Measurements from ENCODE around the gene NINL.
A peak's percentile ranks its signal among the peaks of the same experiment; 100 is the strongest.
"Not testable (repeated sequence)": the region's sequence is repeated elsewhere in the genome, so short reads cannot be mapped to it uniquely, and the experiment has no call there.

The NINL gene

DNA sequence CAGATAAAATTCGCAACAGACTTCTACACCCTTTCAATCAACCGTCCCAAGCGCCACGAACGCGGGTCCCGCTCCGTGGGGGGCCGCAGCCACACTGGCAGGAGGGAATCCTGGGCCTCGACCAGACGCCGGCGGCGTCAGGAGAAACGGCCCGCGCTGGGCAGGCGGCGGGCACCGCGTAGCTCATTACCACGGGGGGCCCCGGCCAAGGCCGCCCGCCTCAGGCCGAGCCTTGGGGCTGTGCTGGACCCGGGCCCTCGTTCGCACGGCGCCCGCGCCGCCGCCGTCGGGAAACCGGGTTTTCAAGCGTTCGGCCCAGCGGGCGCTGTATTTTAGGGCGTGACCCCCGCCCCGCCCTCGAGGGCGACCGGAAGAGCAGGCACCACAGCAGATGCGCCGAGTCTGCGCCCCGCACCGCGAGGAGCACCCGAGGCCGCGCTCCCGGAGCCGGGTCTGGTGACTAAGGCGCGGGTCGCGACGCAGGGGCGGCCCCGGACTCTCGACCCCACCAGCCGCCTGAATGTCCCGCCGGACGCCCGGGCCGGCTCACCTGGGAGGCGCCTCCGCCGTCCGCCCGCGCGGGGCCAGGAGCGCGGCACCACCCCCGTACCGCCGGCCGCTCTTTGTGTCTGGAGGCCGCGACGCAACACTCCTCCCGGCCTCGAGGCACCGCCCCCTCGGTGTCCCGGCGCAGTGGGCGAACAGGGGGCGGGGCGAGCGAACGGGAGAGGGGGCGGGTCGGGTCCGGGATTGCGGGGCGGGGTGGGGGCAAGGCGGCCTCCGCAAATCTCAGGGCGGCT is at the start of gene NINL:
Gene NINL, minus strand, starts transcription at position 627 of the 800 bp plus-strand sequence. CDS start 58,944 bp downstream, outside the sequence.
- H3K36me3 ChIP-seq, result no peaks in the 10 kb centered on the region
- H3K4me2 ChIP-seq, result peak within 1 kb of the TSS; percentile 77 to 93 (median 84)
- H3K4me1 ChIP-seq, result peaks cover 0 to 12% (median 7%) of the 10 kb centered on the region in 10 experiments; a peak in 9 of 20 replicates
- peaks cover 8 to 26% (median 17%) of the 10 kb centered on the region in 11 experiments; a peak in 20 of 22 replicates for H3K9me3 ChIP-seq (replicated peaks in 1 of 11)
- TF ChIP-seq Cebpa-rat (IDR thresholded peaks at IDR 0.05), result no peak
- peak within 1 kb of the TSS; percentile 62 to 76 (median 68) for H3K4me3 ChIP-seq
- no peaks in the 10 kb centered on the region for H4K20me1 ChIP-seq
- peak within 1 kb of the TSS; percentile 32 to 84 (median 80); a peak in 21 of 22 replicates for H3K27ac ChIP-seq
- H3K9ac ChIP-seq, result peak within 1 kb of the TSS; percentile 73 to 87 (median 81)
- H3K27me3 ChIP-seq, result peaks cover 27 to 39% (median 33%) of the 10 kb centered on the region in 11 experiments

DNA sequence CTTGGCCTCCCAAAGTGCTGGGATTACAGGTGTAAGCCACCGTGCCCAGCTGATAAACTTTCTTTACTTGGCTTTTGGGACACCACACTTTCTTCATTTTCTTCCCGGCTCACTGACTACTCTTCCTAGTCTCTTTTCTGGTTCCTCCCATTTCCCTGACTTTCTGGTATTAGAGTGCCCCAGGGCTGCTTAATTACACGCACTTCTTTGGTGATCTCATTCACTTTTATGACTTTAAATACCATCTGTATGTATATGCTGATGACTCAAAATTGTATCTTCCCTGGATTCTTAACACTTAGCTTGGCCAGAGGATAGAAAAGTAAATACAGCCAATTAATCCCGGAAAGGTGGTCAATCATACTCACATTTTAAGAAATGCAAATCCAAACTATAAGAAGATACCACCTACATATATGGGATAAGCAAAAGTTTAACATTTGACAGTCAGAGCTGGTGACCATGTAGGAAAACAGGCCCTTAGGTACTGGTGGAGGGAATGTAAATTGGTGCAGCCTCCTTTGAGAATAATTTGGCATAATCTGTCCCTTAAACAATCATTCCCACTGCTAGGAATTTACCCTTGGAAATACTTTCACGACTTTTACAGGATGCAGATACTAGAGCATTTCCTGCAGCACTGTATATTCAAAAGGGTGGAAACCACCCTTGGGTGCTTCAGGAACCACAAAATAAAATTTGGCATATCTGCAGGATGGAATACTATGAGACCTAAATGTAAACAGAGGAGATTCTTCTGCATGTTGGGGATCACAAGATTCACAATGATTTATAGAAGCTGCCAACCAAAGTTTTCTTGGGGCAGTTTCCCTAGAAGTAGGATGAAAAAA is 47.8 kb upstream of the NINL start:
- Histone ChIP-seq H3K4me1 (no peaks in the 10 kb centered on the region), H3K9ac (no peak overlapping the region), H3K4me2 (no peak overlapping the region), H3K4me3 (no peak overlapping the region), H3K9me3 (replicated peaks in 1 of 11) (peaks cover 39 to 71% (median 61%) of the 10 kb centered on the region in 11 experiments), H3K27me3 (no peaks in the 10 kb centered on the region), H3K36me3 (peaks cover 37 to 46% (median 43%) of the 10 kb centered on the region in 11 experiments), H3K27ac (no peak overlapping the region), H4K20me1 (no peaks in the 10 kb centered on the region)
- TF ChIP-seq Cebpa-rat (IDR thresholded peaks at IDR 0.05), result no peak

DNA sequence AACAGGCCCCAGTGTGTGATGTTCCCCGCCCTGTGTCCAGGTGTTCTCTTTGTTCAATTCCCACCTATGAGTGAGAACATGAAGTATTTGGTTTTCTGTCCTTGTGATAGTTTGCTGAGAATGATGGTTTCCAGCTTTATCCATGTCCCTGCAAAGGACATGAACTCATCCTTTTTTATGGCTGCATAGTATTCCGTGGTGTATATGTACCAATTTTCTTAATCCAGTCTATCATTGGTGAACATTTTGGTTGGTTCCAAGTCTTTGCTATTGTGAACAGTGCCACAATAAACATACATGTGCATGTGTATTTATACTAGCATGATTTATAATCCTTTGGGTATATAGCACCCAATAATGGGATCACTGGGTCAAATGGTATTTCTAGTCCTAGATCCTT is 45.3 kb upstream of the NINL start:
- peaks cover 29 to 61% (median 54%) of the 10 kb centered on the region in 11 experiments for H3K9me3 ChIP-seq (replicated peaks in 1 of 11)
- peaks cover 14 to 29% (median 24%) of the 10 kb centered on the region in 11 experiments for H3K36me3 ChIP-seq
- not testable (repeated sequence) for H3K4me3 ChIP-seq, H4K20me1 ChIP-seq, H3K4me2 ChIP-seq, H3K27ac ChIP-seq, H3K27me3 ChIP-seq, H3K9ac ChIP-seq, H3K4me1 ChIP-seq

DNA sequence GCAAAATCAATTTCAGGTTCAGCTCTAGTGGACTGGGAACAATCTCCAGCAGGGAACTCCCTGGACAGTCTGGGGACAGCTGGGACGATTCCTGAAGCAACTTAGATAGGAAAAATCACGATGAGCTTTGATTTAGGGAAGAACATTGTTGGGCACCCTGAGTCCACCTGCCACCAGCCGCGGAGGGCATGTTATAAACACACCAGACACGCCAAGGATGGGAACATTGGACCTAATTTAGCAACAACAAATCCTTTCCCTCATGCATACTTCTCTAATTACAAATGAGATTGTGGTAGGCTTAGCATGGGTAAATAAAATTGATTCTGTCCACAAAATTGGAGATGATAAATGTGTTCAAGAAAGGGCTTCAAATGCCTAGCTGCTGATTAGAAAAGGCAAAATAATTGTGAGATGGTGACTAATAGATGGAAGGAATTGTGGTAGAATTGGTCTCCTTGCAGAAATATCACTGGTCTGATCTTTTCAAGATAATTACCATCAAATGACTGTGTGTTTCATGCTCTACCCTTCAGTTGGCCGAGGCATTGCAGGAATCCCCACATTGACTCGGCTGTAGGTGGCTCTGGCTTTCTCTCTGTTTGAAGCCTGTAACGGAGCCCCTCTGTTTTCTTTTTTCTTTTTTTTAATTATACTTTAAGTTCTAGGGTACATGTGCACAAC is 44.6 kb upstream of the NINL start:
- Histone ChIP-seq H3K36me3 (peaks cover 7 to 23% (median 18%) of the 10 kb centered on the region in 11 experiments), H3K27me3 (no peaks in the 10 kb centered on the region), H3K4me2 (no peak overlapping the region), H3K4me3 (no peak overlapping the region), H3K27ac (no peak overlapping the region), H3K9ac (no peak overlapping the region), H3K9me3 (replicated peaks in 1 of 11) (peaks cover 22 to 55% (median 47%) of the 10 kb centered on the region in 11 experiments), H4K20me1 (no peaks in the 10 kb centered on the region), H3K4me1 (peaks cover 2 to 6% (median 4%) of the 10 kb centered on the region in 10 experiments)
- TF ChIP-seq Cebpa-rat (IDR thresholded peaks at IDR 0.05), result no peak

DNA sequence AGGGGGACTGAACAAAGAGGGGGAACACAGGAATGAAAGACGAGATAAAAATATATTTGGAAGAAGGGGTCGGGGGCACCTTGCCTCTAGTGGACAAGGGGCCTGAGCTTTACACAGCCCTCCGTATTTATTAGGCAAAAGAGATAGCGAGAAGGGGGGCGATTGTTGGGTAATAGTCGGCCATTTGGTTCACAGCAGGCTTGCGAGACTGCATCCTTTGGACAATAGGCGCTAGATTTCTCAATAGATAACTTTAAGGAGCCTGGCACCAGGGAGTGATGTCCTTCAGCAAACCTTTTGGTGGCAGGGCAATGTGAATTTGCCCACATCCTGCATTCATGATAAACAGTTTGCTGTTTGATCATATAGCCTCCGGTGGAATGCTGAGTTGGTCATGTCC is 41.4 kb upstream of the NINL start:
- no peak overlapping the region for H3K4me2 ChIP-seq
- no peak overlapping the region for H3K9ac ChIP-seq
- H3K9me3 ChIP-seq (replicated peaks in 1 of 11), result peaks cover 17 to 36% (median 26%) of the 10 kb centered on the region in 11 experiments; a peak in 21 of 22 replicates
- H4K20me1 ChIP-seq, result no peaks in the 10 kb centered on the region
- H3K27ac ChIP-seq, result no peak overlapping the region
- no peak overlapping the region for H3K4me3 ChIP-seq
- H3K27me3 ChIP-seq, result no peaks in the 10 kb centered on the region
- peaks cover 21 to 27% (median 24%) of the 10 kb centered on the region in 10 experiments for H3K4me1 ChIP-seq
- TF ChIP-seq Cebpa-rat (IDR thresholded peaks at IDR 0.05), result no peak
- H3K36me3 ChIP-seq, result peaks cover 0 to 9% (median 4%) of the 10 kb centered on the region in 11 experiments; a peak in 6 of 22 replicates

DNA sequence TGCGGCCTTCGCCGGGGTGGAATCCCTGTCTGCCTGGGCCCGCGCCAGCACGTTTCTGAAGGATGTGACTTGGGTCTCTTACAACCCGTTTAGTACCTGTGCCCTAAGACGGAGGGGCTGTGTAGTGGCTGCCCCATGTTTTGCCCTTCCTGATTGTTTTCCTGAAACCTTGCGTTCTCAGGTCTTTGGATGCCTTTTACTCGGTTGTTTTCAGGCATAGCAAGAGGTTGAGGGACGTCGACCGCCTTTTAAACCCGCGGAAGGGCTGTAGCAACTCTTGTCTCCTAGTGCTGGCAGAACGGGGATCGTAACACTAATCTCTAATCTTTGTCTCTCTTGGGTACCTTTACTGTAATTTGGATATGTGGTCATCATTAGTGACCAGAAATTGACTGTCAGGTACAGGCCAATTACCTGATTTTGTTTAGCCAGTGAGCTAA is 39.2 kb upstream of the NINL start:
- H3K27ac ChIP-seq, result peak overlapping the region; percentile 76 to 98 (median 94)
- no peaks in the 10 kb centered on the region for H3K27me3 ChIP-seq
- peaks cover 0 to 21% (median 14%) of the 10 kb centered on the region in 11 experiments; a peak in 16 of 22 replicates for H3K36me3 ChIP-seq
- peaks cover 24 to 39% (median 34%) of the 10 kb centered on the region in 10 experiments for H3K4me1 ChIP-seq
- peaks cover 0 to 14% (median 0%) of the 10 kb centered on the region in 11 experiments; a peak in 3 of 22 replicates for H4K20me1 ChIP-seq
- no peak for TF ChIP-seq Cebpa-rat (IDR thresholded peaks at IDR 0.05)
- H3K9me3 ChIP-seq (replicated peaks in 1 of 11), result peaks cover 15 to 28% (median 22%) of the 10 kb centered on the region in 11 experiments; a peak in 21 of 22 replicates
- H3K4me3 ChIP-seq, result peak overlapping the region; percentile 69 to 96 (median 86)
- peak overlapping the region; percentile 89 to 98 (median 92) for H3K9ac ChIP-seq
- H3K4me2 ChIP-seq, result peak overlapping the region; percentile 85 to 98 (median 91)

DNA sequence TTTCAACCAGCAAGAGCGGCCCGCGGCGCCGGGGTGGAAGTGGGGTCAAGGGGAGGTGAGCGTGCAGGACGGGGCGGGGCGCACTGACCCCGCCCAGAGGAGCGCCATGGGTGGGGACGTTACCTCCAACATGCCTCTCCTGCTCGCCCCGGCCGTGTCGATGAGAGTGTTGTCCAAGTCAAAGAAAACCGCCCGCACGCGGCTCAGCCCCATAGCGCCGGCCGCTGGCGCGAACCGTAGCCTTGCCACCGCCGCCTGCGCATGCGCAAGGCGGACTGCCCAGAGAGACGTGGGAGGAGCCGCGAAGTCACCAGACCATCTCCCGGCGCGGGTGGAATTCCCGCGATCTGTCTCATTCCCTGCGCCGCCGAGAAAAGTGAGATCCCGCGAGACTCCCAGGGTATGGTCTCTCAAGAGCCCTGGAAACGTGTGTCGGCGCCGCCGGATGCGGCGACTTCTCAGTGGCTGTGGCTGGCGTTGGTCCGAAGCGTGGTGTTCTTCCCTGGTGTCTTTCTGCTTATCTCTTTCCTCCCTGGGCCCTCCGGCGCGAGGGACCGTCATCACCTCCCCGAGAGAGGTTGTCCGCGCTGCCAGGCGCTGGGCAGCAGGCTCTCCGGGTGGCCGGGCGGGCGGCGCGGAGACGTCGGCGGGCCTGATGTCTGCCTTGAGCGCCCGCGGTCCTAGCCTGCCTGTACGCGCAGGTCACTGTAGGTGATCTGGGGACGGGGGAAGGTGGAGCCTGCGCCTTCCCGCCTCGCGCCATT is 38.6 kb upstream of the NINL start, which contains the start of gene NANP:
Gene NANP, minus strand, starts transcription at position 279 of the 764 bp plus-strand sequence. Its CDS starts 66 bp downstream, at position 213.
- Histone ChIP-seq H4K20me1 (peaks cover 0 to 14% (median 0%) of the 10 kb centered on the region in 11 experiments; a peak in 3 of 22 replicates), H3K9ac (peak within 1 kb of the TSS; percentile 89 to 98 (median 92)), H3K27ac (peak within 1 kb of the TSS; percentile 76 to 98 (median 94)), H3K27me3 (no peaks in the 10 kb centered on the region), H3K36me3 (peaks cover 0 to 21% (median 14%) of the 10 kb centered on the region in 11 experiments; a peak in 18 of 22 replicates), H3K4me3 (peak within 1 kb of the TSS; percentile 69 to 96 (median 86)), H3K4me2 (peak within 1 kb of the TSS; percentile 85 to 98 (median 91)), H3K4me1 (peaks cover 24 to 45% (median 36%) of the 10 kb centered on the region in 10 experiments), H3K9me3 (replicated peaks in 1 of 11) (peaks cover 15 to 28% (median 22%) of the 10 kb centered on the region in 11 experiments; a peak in 21 of 22 replicates)
- no peak for TF ChIP-seq Cebpa-rat (IDR thresholded peaks at IDR 0.05)

Data from BLaER1 treated with 17β-estradiol and CSF1 and Interleukin-3, amounts not matched to agents 10 nM and 100 nM (cell line).